ENCODE results near the gene CFD. TPM values are rescaled to one million over a fixed set of nuclear protein-coding genes. Genes with fewer than 3 reads are reported as not detected.
"Not testable (repeated sequence)": the region's sequence is repeated elsewhere in the genome, so short reads cannot be mapped to it uniquely, and the experiment has no call there.

CFD gene
- total and polyA plus RNA-seq, 4 donors, result 90.8 to 227 (median 141) TPM

DNA sequence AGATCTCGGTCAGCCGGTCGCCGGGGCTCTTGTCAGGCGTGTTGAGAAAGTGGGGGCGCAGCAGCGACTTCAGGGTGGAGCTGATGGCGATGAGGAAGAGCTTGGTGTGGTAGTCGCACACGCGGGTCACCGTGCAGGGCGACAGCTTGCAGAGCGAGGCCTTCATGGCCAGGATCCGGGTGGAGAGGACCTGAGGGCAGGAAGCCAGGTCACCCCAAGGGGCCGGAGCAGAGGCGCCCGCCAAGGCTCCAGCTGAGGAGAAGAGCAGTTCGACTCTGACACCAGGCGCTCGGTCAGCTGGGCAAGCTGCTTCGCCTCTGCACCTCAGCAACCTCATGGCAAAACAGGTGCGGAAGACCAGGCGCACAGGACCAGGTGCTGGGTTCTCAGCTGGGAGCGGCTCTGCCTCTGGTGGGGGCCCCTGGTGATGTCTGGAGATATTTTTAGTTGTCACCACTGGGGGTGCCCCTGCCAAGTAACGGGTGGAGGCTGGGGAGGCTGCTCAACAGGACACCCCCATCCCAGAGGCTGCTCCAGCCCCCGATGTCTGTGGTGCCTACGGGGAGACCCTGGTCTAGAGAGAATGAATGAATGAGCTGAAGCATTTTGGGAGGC is 15.9 kb downstream of the CFD start:
- H3K36me3 ChIP-seq (ENCODE audit: control insufficient read depth in 4 of 4, insufficient read depth in 4 of 4, low read length in 4 of 4), result peaks cover 0 to 62% (median 11%) of the 10 kb centered on the region in 4 donors
- H3K4me1 ChIP-seq (ENCODE audit: control insufficient read depth in 5 of 5, insufficient read depth in 5 of 5, low read length in 5 of 5), result peaks cover 0 to 7% (median 5%) of the 10 kb centered on the region in 5 donors
- H3K27ac ChIP-seq (ENCODE audit: low read depth in 1 of 2, low read length in 1 of 2), result no peak overlapping the region
- no peak overlapping the region for H3K4me3 ChIP-seq
- no peak for ATAC-seq (ENCODE audit: insufficient read depth, low FRiP score)
- WGBS, 2 donors, result 95% methylated on average over 27 to 28 of the region's 28 CpGs
- no peak overlapping the region for H3K9ac ChIP-seq (ENCODE audit: insufficient read depth in 1 of 2, low read length in 2 of 2)
- no peak for DNase-seq
- no peaks in the 10 kb centered on the region for H3K9me3 ChIP-seq (ENCODE audit: control insufficient read depth in 4 of 4, insufficient read depth in 3 of 4, low read length in 3 of 4)
- TF ChIP-seq, protein P1, sequence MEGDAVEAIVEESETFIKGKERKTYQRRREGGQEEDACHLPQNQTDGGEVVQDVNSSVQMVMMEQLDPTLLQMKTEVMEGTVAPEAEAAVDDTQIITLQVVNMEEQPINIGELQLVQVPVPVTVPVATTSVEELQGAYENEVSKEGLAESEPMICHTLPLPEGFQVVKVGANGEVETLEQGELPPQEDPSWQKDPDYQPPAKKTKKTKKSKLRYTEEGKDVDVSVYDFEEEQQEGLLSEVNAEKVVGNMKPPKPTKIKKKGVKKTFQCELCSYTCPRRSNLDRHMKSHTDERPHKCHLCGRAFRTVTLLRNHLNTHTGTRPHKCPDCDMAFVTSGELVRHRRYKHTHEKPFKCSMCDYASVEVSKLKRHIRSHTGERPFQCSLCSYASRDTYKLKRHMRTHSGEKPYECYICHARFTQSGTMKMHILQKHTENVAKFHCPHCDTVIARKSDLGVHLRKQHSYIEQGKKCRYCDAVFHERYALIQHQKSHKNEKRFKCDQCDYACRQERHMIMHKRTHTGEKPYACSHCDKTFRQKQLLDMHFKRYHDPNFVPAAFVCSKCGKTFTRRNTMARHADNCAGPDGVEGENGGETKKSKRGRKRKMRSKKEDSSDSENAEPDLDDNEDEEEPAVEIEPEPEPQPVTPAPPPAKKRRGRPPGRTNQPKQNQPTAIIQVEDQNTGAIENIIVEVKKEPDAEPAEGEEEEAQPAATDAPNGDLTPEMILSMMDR (IDR thresholded peaks at IDR 0.05; ENCODE audit: control extremely low read depth, extremely low read depth), result no peak
- no peaks in the 10 kb centered on the region for H3K27me3 ChIP-seq (ENCODE audit: control insufficient read depth in 3 of 3, insufficient read depth in 3 of 3, low read length in 2 of 3)

DNA sequence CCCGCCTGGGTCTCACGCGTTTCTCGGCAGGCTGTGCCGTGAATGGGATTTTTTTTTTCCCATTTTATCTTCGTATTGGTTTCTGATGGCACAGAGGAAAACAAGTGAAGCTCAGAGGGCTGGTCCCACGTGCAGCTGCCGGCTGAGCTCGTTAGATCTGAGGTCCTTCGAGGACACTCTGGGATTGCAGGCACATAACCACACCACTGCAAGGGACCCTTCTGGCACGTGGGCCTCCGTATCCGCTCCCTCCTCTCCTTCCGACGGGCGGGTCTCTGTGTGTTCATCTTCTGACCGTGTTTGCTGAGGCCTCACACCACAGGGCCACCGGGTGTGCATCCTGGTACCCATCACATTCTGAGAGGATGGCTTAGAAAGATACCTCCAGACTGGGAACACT is 16.6 kb downstream of the CFD start:
- DNase-seq (no peak), ATAC-seq (ENCODE audit: insufficient read depth, low FRiP score) (no peak)
- no peak overlapping the region for H3K27ac ChIP-seq (ENCODE audit: low read depth in 1 of 2, low read length in 1 of 2)
- no peak overlapping the region for H3K9ac ChIP-seq (ENCODE audit: insufficient read depth in 1 of 2, low read length in 2 of 2)
- TF ChIP-seq, protein P1 (IDR thresholded peaks at IDR 0.05; ENCODE audit: control extremely low read depth, extremely low read depth), result no peak
- 86 to 91% methylated on average over 18 of the region's 18 CpGs for WGBS, 2 donors
- H3K4me1 ChIP-seq (ENCODE audit: control insufficient read depth in 5 of 5, insufficient read depth in 5 of 5, low read length in 5 of 5), result peaks cover 0 to 5% (median 3%) of the 10 kb centered on the region in 5 donors
- H3K36me3 ChIP-seq (ENCODE audit: control insufficient read depth in 4 of 4, insufficient read depth in 4 of 4, low read length in 4 of 4), result peaks cover 0 to 58% (median 16%) of the 10 kb centered on the region in 4 donors
- no peaks in the 10 kb centered on the region for H3K27me3 ChIP-seq (ENCODE audit: control insufficient read depth in 3 of 3, insufficient read depth in 3 of 3, low read length in 2 of 3)
- H3K9me3 ChIP-seq (ENCODE audit: control insufficient read depth in 4 of 4, insufficient read depth in 3 of 4, low read length in 3 of 4), result no peaks in the 10 kb centered on the region
- H3K4me3 ChIP-seq, result no peak overlapping the region

DNA sequence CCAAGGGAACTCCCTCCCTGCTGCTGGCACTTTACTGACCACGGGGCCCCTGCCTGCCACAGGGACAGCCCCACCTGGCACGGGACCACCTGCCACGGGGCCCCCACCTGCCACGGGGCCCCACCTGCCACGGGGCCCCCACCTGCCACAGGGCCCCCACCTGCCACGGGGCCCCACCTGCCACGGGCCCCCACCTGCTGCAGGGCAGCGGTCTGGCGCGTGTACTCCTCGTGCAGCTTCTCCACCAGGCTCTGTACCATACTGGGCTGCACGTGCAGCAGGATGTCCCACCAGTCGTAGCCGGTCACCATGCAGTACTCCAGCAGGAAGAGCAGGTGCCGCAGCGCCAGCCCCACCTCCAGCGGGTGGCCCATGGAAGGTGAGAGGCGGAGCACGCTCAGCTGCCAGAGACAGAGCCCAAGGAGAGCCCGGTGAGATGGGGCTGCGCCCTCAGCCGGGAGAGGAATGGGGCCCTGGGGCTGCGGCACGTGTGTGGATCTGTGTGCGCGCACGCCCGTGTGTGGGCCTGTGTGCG is 17.4 kb downstream of the CFD start:
- 91 to 94% methylated on average over 29 of the region's 29 CpGs for WGBS, 2 donors
- ATAC-seq (ENCODE audit: insufficient read depth, low FRiP score) (no peak), DNase-seq (no peak)
- no peak overlapping the region for H3K9ac ChIP-seq (ENCODE audit: insufficient read depth in 1 of 2, low read length in 2 of 2)
- H3K36me3 ChIP-seq (ENCODE audit: control insufficient read depth in 4 of 4, insufficient read depth in 4 of 4, low read length in 4 of 4), result peaks cover 0 to 65% (median 21%) of the 10 kb centered on the region in 4 donors
- H3K27ac ChIP-seq (ENCODE audit: low read depth in 1 of 2, low read length in 1 of 2), result no peak overlapping the region
- no peak overlapping the region for H3K4me3 ChIP-seq
- TF ChIP-seq, protein P1 (IDR thresholded peaks at IDR 0.05; ENCODE audit: control extremely low read depth, extremely low read depth), result no peak
- H3K4me1 ChIP-seq (ENCODE audit: control insufficient read depth in 5 of 5, insufficient read depth in 5 of 5, low read length in 5 of 5), result peaks cover 0 to 4% (median 0%) of the 10 kb centered on the region in 5 donors
- H3K9me3 ChIP-seq (ENCODE audit: control insufficient read depth in 4 of 4, insufficient read depth in 3 of 4, low read length in 3 of 4), result peaks cover 0 to 4% (median 0%) of the 10 kb centered on the region in 4 donors
- H3K27me3 ChIP-seq (ENCODE audit: control insufficient read depth in 3 of 3, insufficient read depth in 3 of 3, low read length in 2 of 3), result no peaks in the 10 kb centered on the region

DNA sequence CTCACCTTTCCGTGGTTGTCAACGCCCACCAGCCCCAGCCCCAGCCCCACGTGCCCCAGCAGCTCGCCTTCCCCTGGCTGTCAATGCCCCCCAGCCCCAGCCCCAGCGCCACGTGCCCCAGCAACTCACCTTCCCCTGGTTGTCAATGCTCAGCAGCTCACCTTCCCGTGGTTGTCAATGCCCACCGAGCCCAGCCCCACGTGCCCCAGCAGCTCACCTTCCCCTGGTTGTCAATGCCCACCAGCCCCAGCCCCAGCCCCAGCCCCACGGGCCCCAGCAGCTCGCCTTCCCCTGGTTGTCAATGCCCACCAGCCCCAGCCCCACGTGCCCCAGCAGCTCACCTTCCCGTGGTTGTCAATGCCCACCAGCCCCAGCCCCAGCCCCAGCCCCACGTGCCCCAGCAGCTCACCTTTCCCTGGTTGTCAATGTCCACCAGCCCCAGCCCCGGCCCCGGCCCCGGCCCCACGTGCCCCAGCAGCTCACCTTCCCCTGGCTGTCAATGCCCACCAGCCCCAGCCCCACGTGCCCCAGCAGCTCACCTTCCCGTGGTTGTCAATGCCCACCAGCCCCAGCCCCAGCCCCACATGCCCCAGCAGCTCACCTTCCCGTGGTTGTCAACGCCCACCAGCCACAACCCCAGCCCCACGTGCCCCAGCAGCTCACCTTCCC is 18.7 kb downstream of the CFD start:
- H3K9me3 ChIP-seq (ENCODE audit: control insufficient read depth in 4 of 4, insufficient read depth in 3 of 4, low read length in 3 of 4); DNase-seq; H3K27ac ChIP-seq (ENCODE audit: low read depth in 1 of 2, low read length in 1 of 2); H3K9ac ChIP-seq (ENCODE audit: insufficient read depth in 1 of 2, low read length in 2 of 2); H3K4me3 ChIP-seq; ATAC-seq (ENCODE audit: insufficient read depth, low FRiP score); H3K27me3 ChIP-seq (ENCODE audit: control insufficient read depth in 3 of 3, insufficient read depth in 3 of 3, low read length in 2 of 3); H3K4me1 ChIP-seq (ENCODE audit: control insufficient read depth in 5 of 5, insufficient read depth in 5 of 5, low read length in 5 of 5): not testable (repeated sequence)
- H3K36me3 ChIP-seq (ENCODE audit: control insufficient read depth in 4 of 4, insufficient read depth in 4 of 4, low read length in 4 of 4), result peaks cover 0 to 73% (median 27%) of the 10 kb centered on the region in 4 donors
- WGBS, 2 donors, result 92 to 94% methylated on average over 19 to 23 of the region's 23 CpGs

DNA sequence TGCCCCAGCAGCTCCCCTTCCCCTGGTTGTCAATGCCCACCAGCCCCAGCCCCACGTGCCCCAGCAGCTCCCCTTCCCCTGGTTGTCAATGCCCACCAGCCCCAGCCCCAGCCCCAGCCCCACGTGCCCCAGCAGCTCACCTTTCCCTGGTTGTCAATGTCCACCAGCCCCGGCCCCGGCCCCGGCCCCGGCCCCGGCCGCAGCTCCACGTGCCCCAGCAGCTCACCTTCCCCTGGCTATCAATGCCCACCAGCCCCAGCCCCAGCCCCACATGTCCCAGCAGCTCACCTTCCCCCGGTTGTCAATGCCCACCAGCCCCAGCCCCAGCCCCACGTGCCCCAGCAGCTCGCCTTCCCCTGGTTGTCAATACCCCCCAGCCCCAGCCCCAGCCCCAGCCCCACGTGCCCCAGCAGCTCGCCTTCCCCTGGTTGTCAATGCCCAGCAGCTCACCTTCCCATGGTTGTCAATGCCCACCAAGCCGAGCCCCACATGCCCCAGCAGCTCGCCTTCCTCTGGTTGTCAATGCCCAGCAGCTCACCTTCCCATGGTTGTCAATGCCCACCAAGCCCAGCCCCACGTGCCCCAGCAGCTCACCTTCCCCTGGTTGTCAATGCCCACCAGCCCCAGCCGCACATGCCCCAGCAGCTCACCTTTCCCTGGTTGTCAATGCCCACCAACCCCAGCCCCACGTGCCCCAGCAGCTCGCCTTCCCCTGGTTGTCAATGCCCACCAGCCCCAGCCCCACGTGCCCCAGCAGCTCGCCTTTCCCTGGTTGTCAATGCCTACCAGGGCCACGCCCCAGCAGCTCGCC is 19.5 kb downstream of the CFD start:
- H3K4me1 ChIP-seq (ENCODE audit: control insufficient read depth in 5 of 5, insufficient read depth in 5 of 5, low read length in 5 of 5); H3K9ac ChIP-seq (ENCODE audit: insufficient read depth in 1 of 2, low read length in 2 of 2); H3K27me3 ChIP-seq (ENCODE audit: control insufficient read depth in 3 of 3, insufficient read depth in 3 of 3, low read length in 2 of 3); H3K9me3 ChIP-seq (ENCODE audit: control insufficient read depth in 4 of 4, insufficient read depth in 3 of 4, low read length in 3 of 4); ATAC-seq (ENCODE audit: insufficient read depth, low FRiP score); DNase-seq; H3K4me3 ChIP-seq: not testable (repeated sequence)
- Histone ChIP-seq H3K27ac (ENCODE audit: low read depth in 1 of 2, low read length in 1 of 2) (peak overlapping the region in 1 of 2 donors; percentile 33), H3K36me3 (ENCODE audit: control insufficient read depth in 4 of 4, insufficient read depth in 4 of 4, low read length in 4 of 4) (peaks cover 0 to 76% (median 29%) of the 10 kb centered on the region in 4 donors)
- WGBS, 2 donors, result 88 to 90% methylated on average over 19 to 24 of the region's 24 CpGs
